HG03575 (cell line): ENCODE measurements around the gene SNAPC3.
"Not testable (repeated sequence)": the region's sequence is repeated elsewhere in the genome, so short reads cannot be mapped to it uniquely, and the experiment has no call there.

ENCODE experiments used
- ATAC-seq: cut with Tn5 transposase; IDR thresholded peaks from one replicate; pipeline ENCODE4 v1.9.1; 2021; ENCODE audit not compliant: unreplicated experiment, insufficient number of reproducible peaks, low FRiP score; ENCODE audit errors: extremely low read depth

Gene SNAPC3

GRCh38 chr9:15420796-15421195, 1.9 kb upstream of the SNAPC3 start:
- no peak for ATAC-seq

DNA sequence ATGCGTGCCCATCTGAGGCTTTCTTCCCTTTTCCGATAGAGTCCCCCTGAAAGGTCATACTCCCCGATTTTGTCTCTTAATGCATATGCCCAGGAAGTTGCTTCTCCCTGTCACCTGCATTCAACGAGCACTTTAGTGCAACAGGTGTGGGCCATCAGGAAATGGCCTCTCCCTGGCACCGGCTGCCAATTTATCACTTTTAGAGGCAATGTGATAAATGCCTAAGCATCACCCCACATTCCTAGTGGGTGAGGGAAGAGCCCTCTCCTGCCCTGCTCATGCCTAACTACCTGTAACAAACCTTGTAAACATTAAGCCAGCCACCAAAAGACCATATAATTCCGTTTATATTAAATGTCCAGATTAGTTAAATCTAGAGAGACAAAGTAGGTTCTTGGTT, 1.1 kb upstream of the SNAPC3 start:
- ATAC-seq, result no peak

- no peak for ATAC-seq
Measured at GRCh38 chr9:15421990-15422371, 695 bp upstream of the SNAPC3 start.

GRCh38 chr9:15423231-15423985, 732 bp downstream of the SNAPC3 start:
- no peak for ATAC-seq

DNA sequence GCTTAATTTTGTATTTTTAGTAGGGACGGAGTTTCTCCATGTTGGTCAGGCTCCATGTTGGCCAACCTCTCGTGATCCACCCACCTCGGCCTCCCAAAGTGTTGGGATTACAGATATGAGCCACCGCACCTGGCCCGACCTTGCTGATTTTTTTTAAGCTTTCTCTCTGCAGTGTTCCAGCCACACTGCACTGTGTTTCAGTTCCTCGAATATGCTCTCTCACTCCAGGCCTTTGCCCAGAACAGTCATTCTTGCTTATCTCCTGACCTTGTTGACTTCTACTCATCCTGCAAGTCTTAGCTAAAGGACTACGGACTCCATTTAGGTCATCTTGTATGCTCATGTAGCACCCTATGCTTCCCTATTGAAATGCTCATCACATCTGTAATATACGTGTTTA, 3.3 kb downstream of the SNAPC3 start:
- ATAC-seq, result no peak

- ATAC-seq, result not testable (repeated sequence)
Measured at GRCh38 chr9:15427702-15428101, 5.0 kb downstream of the SNAPC3 start.

GRCh38 chr9:15430920-15431844, 8.5 kb downstream of the SNAPC3 start:
- ATAC-seq, result no peak

DNA sequence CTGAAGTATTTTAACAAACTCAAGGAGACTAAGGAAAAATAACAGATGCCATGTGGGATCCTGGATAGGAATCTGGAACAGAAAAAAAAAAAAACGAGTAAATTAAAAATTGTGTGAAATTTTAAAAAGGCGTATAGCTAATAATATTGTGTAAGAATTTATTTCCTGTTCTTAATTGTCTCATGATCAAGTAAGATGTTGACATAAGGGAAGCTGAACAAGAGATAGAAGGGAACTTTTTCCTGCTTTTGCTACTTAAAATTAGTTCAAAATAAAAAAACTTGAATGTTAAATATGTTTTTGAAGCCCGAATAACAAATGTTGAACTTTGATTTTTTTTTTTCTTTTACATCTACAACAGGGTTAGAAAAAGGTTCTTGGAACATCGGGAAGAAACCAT, 10.5 kb downstream of the SNAPC3 start:
- no peak for ATAC-seq

- no peak for ATAC-seq
Measured at GRCh38 chr9:15433661-15434060, 11.0 kb downstream of the SNAPC3 start.

GRCh38 chr9:15438891-15439290, 16.2 kb downstream of the SNAPC3 start:
- no peak for ATAC-seq

- ATAC-seq, result not testable (repeated sequence)
Measured at GRCh38 chr9:15441841-15442240, 19.2 kb downstream of the SNAPC3 start.

- ATAC-seq, result not testable (repeated sequence)
Measured at GRCh38 chr9:15442264-15442663, 19.6 kb downstream of the SNAPC3 start.

GRCh38 chr9:15444141-15444540, 21.5 kb downstream of the SNAPC3 start:
- no peak for ATAC-seq

GRCh38 chr9:15453956-15454355, 31.3 kb downstream of the SNAPC3 start:
- no peak for ATAC-seq

GRCh38 chr9:15461056-15461455, 38.4 kb downstream of the SNAPC3 start:
- ATAC-seq, result no peak

DNA sequence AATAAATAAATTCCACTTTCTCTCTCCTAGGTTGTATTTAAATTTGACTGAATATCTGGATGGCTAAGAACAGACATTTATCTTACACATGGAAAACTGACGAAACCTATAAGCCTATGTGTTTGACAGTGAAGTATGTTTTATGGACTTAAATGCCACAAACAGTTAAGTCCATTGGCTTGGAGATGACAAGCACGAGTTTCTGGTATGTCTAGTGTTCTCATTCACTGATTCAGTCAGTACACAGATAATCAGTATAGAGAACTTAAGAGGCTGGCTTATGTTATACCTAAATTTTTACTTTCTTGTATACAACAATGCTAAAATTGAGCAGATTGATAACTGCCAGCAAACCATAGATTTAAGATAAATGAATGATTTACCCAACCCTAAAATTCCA, 38.9 kb downstream of the SNAPC3 start:
- no peak for ATAC-seq

DNA sequence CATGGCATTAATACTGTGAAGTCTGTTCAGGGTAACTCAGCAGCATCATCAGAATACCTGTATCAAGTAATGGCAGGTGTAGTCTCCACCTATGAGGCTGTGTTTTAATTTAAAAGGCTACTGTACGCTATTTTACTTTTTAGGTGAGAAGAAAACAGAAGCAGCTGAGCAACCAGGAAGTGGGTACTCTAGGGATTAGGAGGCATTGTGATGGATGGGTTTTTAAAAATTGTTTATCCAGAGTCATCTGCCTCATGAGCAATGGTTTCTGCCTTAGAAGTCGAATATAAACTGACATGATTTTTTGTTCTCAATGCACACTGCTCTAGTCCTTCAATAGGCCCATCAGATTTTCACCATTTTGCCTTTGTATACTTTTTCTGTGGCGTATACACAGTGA, 45.5 kb downstream of the SNAPC3 start:
- ATAC-seq, result no peak

GRCh38 chr9:15469406-15469805, 46.7 kb downstream of the SNAPC3 start:
- no peak for ATAC-seq

GRCh38 chr9:15469862-15470261, 47.2 kb downstream of the SNAPC3 start:
- ATAC-seq, result no peak

GRCh38 chr9:15475923-15476536, 53.4 kb downstream of the SNAPC3 start:
- no peak for ATAC-seq
